AG09319 (cell line): ENCODE measurements around the gene NR4A3.
A peak's percentile ranks its signal among the peaks of the same experiment; 100 is the strongest.

Experiments
- DNase-seq: peaks from one replicate; pipeline ENCODE4 v3.0.0-alpha.2; 2010; ENCODE audit warnings: low read depth; ENCODE audit errors: extremely low read depth
- TF ChIP-seq, protein P1 (sequence below): IDR thresholded peaks from 2 replicates; pipeline ENCODE4 v1.5.1; 2011; ENCODE audit warnings: low read depth, mild to moderate bottlenecking, inconsistent platforms, low read length, moderate library complexity

The NR4A3 gene

DNA sequence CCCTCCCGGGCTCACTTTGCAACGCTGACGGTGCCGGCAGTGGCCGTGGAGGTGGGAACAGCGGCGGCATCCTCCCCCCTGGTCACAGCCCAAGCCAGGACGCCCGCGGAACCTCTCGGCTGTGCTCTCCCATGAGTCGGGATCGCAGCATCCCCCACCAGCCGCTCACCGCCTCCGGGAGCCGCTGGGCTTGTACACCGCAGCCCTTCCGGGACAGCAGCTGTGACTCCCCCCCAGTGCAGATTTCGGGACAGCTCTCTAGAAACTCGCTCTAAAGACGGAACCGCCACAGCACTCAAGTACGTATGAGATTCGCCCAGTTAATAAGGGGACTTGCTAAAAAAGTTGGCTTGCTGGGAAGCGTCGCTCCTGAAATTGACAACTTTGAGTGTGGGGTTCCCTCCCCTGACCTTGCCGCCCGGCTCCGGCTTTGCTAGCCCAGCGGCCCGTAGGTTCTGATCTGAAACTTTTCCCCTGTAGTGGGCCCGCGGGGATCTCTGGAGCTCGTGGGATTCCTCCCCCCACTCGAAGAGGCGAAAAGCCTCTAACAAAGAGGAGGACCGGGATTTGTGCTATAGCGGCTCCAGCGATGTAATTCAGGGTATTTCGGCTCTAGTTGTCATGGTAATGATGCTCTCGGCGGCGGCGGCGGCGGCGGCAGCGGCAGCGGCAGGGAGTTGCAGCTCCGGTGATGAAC is 572 bp downstream of the NR4A3 start:
- TF ChIP-seq, protein P1, sequence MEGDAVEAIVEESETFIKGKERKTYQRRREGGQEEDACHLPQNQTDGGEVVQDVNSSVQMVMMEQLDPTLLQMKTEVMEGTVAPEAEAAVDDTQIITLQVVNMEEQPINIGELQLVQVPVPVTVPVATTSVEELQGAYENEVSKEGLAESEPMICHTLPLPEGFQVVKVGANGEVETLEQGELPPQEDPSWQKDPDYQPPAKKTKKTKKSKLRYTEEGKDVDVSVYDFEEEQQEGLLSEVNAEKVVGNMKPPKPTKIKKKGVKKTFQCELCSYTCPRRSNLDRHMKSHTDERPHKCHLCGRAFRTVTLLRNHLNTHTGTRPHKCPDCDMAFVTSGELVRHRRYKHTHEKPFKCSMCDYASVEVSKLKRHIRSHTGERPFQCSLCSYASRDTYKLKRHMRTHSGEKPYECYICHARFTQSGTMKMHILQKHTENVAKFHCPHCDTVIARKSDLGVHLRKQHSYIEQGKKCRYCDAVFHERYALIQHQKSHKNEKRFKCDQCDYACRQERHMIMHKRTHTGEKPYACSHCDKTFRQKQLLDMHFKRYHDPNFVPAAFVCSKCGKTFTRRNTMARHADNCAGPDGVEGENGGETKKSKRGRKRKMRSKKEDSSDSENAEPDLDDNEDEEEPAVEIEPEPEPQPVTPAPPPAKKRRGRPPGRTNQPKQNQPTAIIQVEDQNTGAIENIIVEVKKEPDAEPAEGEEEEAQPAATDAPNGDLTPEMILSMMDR, result no peak
- no peak for DNase-seq

DNA sequence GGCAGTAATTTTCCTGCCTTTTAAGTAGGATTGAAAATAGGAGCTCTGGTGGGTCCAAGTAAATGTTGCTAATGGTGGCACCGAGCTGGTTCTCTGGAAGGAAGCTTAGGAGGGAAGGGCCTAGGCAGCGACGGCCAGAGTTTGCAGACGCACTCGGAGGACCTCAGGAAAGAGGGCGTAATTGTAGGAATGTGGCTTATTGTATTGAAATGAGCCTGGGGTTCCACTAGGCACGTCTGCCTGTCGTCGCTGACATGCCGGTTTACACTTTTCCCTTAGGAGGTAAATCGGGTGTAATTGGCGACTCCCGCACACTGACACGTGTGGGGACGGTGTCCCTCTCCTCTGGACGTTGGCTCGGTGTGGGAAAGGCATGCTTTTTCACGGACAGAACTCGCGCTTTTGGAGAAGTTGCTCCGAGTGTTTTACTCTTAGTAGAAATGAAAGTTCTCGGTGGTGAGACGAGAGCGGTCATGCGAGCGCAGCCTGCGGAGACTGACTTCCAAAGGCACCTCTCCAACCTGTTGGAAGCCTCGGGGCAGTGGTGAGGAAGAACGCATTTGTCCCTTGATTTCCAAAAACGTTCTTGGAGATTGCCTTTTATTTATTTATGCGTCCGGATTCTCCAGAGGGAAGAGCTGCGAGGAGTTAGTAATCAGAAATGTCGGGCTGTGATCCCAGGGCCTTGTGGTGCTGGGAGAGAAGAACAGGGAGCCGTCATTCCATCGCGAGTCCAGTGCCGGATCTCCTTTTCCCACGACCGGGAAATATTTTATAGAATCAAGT is 1.3 kb downstream of the NR4A3 start:
- DNase-seq, result no peak
- TF ChIP-seq, protein P1, result no peak

DNA sequence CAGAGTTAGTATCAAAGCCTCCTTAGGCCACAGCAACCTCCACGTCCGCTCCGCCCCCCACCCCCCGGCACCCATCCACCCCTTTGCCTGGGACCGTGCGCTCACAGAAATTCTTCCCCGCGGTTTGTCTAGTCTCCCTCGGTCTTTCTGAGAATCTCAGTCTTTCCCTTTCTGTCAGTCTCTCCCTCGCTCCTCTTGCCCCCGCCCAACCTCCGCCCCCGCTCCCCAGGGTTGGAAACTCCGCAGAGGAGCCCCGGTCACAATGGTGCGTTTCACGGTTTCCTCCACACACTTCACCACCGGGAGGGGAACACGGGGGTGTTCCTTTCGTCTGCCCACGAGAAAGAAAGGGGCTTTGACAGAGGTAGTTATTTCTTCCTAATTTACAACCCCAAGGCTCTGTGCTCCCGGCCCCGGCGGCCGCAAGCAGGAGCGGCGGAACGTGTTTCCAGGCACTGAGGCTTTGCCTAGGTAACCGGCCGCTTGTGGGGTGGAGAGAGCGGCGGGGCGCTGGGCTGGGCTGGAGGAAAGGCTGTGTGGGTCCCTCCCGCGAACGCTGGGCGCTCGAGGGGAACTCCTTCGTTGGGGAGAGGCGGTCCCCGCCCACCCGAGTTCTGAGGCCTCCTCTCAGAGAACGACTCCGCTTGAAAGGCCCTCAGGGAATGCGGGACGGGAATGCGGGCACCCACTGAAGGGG is 2.1 kb downstream of the NR4A3 start:
- DNase-seq, result no peak
- TF ChIP-seq, protein P1, result no peak

DNA sequence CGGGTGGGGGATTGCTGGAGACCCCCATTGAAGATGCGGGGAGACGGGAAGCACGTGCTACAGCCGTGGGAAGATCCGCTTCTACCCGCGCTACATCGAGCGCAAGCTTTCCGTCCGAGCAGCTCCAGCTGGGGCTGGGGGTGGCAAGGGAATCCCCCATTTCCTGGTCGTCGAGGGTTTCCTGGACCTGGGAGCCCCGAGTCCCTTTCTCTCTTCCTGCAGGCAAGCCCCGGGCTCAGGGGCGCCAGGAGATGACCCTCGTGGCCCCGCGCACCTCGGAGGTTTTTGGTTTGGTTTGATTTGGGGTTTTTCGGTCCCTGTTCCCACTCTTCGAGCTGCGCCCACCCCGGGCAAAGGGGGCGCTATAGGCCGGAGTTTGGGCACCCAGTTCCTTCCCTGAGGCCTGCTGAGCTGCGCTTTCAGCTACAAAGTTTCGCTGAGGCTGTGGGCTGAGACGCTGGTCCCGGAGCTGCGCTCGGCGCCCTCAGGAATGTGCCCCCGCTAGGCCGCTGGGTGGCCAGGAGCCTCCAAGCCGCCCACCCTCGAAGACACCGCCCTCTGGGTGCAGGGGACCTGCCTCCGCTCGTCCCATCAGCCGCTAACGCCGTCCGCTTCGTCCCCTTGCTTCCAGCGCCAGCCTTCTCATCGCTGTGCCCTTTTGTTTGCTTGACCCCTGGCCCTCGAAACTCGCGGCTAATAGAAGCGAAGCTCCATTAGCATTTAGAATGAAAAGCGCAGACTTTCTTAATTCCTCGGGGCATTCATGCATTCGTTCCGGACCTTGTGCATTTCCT is 2.9 kb downstream of the NR4A3 start:
- TF ChIP-seq, protein P1, result peak; percentile 55
- DNase-seq, result no peak

DNA sequence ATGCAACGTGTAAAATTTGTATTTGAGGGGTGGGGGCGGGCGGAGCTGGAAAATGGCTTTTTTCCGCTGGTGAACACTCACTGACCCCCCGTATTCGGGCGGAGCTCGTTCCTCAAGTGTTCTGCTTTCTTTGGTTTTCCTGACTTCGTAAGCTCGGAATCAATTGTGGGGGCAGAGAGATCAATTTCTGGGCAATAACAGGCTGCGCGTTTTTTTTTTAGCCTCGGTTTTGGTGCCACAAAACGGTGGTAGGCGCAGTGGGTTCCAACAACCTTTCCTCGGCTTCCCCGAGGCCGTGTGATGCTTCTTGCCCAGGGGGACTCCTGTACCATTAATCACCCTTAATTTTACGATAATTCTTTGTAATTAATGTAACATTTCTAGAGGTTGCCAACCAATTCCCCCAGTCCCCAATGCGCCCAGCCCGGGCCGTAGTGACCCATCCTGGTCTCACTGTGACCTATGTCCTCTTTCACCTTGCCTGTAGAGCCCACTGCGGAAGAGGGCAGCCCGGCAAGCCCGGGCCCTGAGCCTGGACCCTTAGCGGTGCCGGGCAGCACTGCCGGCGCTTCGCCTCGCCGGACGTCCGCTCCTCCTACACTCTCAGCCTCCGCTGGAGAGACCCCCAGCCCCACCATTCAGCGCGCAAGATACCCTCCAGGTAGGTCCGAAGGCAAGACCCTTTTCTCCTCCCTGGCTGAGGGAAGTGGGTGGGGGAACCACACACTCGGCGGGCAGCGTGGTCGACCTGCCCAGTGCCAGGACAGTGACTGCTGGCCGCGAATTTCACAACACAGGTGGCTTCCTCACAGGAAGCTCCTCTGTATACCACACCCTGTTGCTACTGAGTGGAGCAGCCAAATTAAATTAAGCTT is 3.7 kb downstream of the NR4A3 start:
- TF ChIP-seq, protein P1, result no peak
- DNase-seq, result no peak

DNA sequence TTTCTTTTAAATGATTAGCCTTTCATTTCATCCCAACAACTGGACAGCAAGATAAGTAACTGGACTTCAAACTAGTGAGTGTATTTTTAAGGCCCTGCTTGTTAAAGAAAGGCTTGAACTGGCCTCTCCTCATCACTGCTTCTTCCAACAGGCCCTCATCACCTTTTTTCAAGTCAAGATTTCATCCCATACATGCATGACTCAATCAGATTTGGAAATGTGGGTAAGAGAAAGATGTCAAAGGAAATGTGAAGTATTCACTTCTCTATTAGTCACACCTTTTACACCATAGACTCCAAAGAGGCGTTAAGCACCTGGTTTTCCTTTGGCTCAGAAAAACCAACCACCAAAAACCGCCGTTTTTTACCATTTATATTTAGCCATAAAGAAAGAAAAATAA is 4.9 kb downstream of the NR4A3 start:
- TF ChIP-seq, protein P1, result no peak
- DNase-seq, result no peak
